Heart left ventricle (tissue), 13 donors: ENCODE data around the gene SLIT3.

ENCODE experiments used
- CTCF ChIP-seq, 12 donors: fragments of 200-600 bp; sonication (generic) in 4 of 12; IDR thresholded peaks; one replicate each; pipeline versions ENCODE4 v1.5.0 to v1.8.0; 2018 to 2022; ENCODE audit warnings: antibody characterized with exemption in 12 of 12, mild to moderate bottlenecking in 5 of 12
- POLR2A ChIP-seq, 2 donors: fragments of 450-650 bp; IDR thresholded peaks; one replicate each; pipeline ENCODE4 v1.6.1; 2017; ENCODE audit warnings: antibody characterized with exemption in 2 of 2, mild to moderate bottlenecking in 2 of 2, moderate library complexity in 2 of 2
- donor health status: ischemic (EF 13 %, LVEDD 7.1; RV severe dilation, severe dysfunction).
- donor health status: DM: no; HTN: yes; CAD: no.
- donor health status: DM: no; HTN: no; CAD: no.
- donor health status: ischemic (EF 25% LVEDD 6.9; RV normal size, moderate dysfunction).
- donor health status: ischemic (EF 25% LVEDD 5.7; RV mildly dilated, moderate dysfunction).
- donor health status: ischemic (EF 35%, LVEDD 5.7; RV mildly dilated, moderate dysfunction).
- donor health status: nonischemic (EF 11% LVEDD 7.7; RV severe dilation, severe dysfunction).
- donor health status: DM: yes; HTN: yes; CAD: no.
- donor health status: PGD.
- donor health status: ischemic (EF 29% LVEDD 5.4; RV normal size, mild dysfunction).
- donor health status: nonischemic (EF 23%, LVEDD 6.1; RV moderate dilation, normal function).

GRCh38 chr5:169201597-169201996 is 99.3 kb downstream of the SLIT3 start:
- TF ChIP-seq CTCF (IDR thresholded peaks at IDR 0.05) (no peak), POLR2A (IDR thresholded peaks at IDR 0.05) (no peak)
